GM12875 (cell line): ENCODE measurements around the gene DKK3.

Source experiments
- H3K4me3 ChIP-seq: one replicate; pipeline ENCODE4 v1.5.1; 2011; ENCODE audit warnings: low read depth, low read length, control low read depth
- CTCF ChIP-seq: IDR thresholded peaks from 2 replicates; pipeline ENCODE4 v1.5.1; 2011; ENCODE audit warnings: low read depth, mild to moderate bottlenecking, control low read depth, inconsistent platforms, low read length, moderate library complexity, borderline replicate concordance; ENCODE audit not compliant: insufficient read depth

DKK3 gene

GRCh38 chr11:11985954-11986949, 22.2 kb downstream of the DKK3 start:
- no peak overlapping the region for H3K4me3 ChIP-seq
- no peak for TF ChIP-seq CTCF

GRCh38 chr11:11985016-11985715, 23.3 kb downstream of the DKK3 start:
- H3K4me3 ChIP-seq, result no peak overlapping the region
- no peak for TF ChIP-seq CTCF

GRCh38 chr11:11984563-11984962, 23.9 kb downstream of the DKK3 start:
- no peak for TF ChIP-seq CTCF
- H3K4me3 ChIP-seq, result no peak overlapping the region

GRCh38 chr11:11983427-11983826, 25.0 kb downstream of the DKK3 start:
- no peak for TF ChIP-seq CTCF

GRCh38 chr11:11982975-11983374, 25.5 kb downstream of the DKK3 start:
- TF ChIP-seq CTCF, result no peak
- no peak overlapping the region for H3K4me3 ChIP-seq

More at GRCh38 chr11:11983427-11983826, 25.0 kb downstream of the DKK3 start:
- H3K4me3 ChIP-seq, result no peak overlapping the region

- no peak for TF ChIP-seq CTCF
- no peak overlapping the region for H3K4me3 ChIP-seq
Measured at GRCh38 chr11:11982461-11982860, 26.0 kb downstream of the DKK3 start.
